ENCODE data around the gene TP53BP2.

Gene TP53BP2

GRCh38 chr1:223838125-223838854, 7.5 kb downstream of the TP53BP2 start:
- H3K27me3 ChIP-seq = no peaks in the 10 kb centered on the region
- peaks cover 0 to 97% (median 47%) of the 10 kb centered on the region in 4 donors for H3K4me1 ChIP-seq
- H3K36me3 ChIP-seq = no peaks in the 10 kb centered on the region
- no peaks in the 10 kb centered on the region for H3K9me3 ChIP-seq
- H3K27ac ChIP-seq = peak overlapping the region in 1 of 2 donors; percentile 21
- TF ChIP-seq CTCF (IDR thresholded peaks at IDR 0.05) = no peak
- H3K4me3 ChIP-seq = no peak overlapping the region
- DNase-seq = no peak
- intact Hi-C loops (cut with DNase I; ENCODE audit: low total_unique reads) = no loop called here

GRCh38 chr1:223837687-223838086, 8.1 kb downstream of the TP53BP2 start:
- peak overlapping the region in 1 of 2 donors; percentile 21 for H3K27ac ChIP-seq
- peaks cover 0 to 97% (median 47%) of the 10 kb centered on the region in 4 donors for H3K4me1 ChIP-seq
- intact Hi-C loops (cut with DNase I; ENCODE audit: low total_unique reads) = no loop called here
- H3K36me3 ChIP-seq = no peaks in the 10 kb centered on the region
- no peaks in the 10 kb centered on the region for H3K27me3 ChIP-seq
- no peak for DNase-seq
- TF ChIP-seq CTCF (IDR thresholded peaks at IDR 0.05) = no peak
- H3K4me3 ChIP-seq = no peak overlapping the region
- no peaks in the 10 kb centered on the region for H3K9me3 ChIP-seq

GRCh38 chr1:223837206-223837605, 8.5 kb downstream of the TP53BP2 start:
- H3K9me3 ChIP-seq = no peaks in the 10 kb centered on the region
- no peaks in the 10 kb centered on the region for H3K36me3 ChIP-seq
- no peaks in the 10 kb centered on the region for H3K27me3 ChIP-seq
- DNase-seq = no peak
- H3K4me3 ChIP-seq = no peak overlapping the region
- peak overlapping the region in 1 of 2 donors; percentile 21 for H3K27ac ChIP-seq
- peaks cover 0 to 97% (median 49%) of the 10 kb centered on the region in 4 donors for H3K4me1 ChIP-seq
- intact Hi-C loops (cut with DNase I; ENCODE audit: low total_unique reads) = no loop called here
- no peak for TF ChIP-seq CTCF (IDR thresholded peaks at IDR 0.05)

GRCh38 chr1:223836586-223836985, 9.2 kb downstream of the TP53BP2 start:
- no peak for TF ChIP-seq CTCF (IDR thresholded peaks at IDR 0.05)
- intact Hi-C loops (cut with DNase I; ENCODE audit: low total_unique reads) = no loop called here
- Histone ChIP-seq H3K27ac (no peak overlapping the region), H3K9me3 (no peaks in the 10 kb centered on the region), H3K27me3 (no peaks in the 10 kb centered on the region), H3K36me3 (no peaks in the 10 kb centered on the region), H3K4me1 (peaks cover 0 to 97% (median 44%) of the 10 kb centered on the region in 4 donors), H3K4me3 (no peak overlapping the region)
- DNase-seq = no peak

- no peaks in the 10 kb centered on the region for H3K27me3 ChIP-seq
- no peaks in the 10 kb centered on the region for H3K36me3 ChIP-seq
- H3K9me3 ChIP-seq = no peaks in the 10 kb centered on the region
- H3K27ac ChIP-seq = peak overlapping the region; percentile 55 to 57
- TF ChIP-seq CTCF (IDR thresholded peaks at IDR 0.05) = no peak
- intact Hi-C loops (cut with DNase I; ENCODE audit: low total_unique reads) = no loop called here
- DNase-seq = no peak
- H3K4me1 ChIP-seq = peaks cover 0 to 96% (median 42%) of the 10 kb centered on the region in 4 donors
- H3K4me3 ChIP-seq = no peak overlapping the region
Observed at GRCh38 chr1:223835754-223836153, 10.0 kb downstream of the TP53BP2 start.
